Thyroid gland (tissue), 4 donors: ENCODE measurements around the gene MAJIN.

Experiments
- POLR2A ChIP-seq, 2 donors: fragments of 450-650 bp; IDR thresholded peaks; one replicate each; pipeline ENCODE4 v1.6.1; 2017; ENCODE audit warnings: antibody characterized with exemption in 2 of 2, mild to moderate bottlenecking in 2 of 2, moderate library complexity in 1 of 2
- TF ChIP-seq, protein P1 (sequence below), 6 experiments: fragments of 200-600 bp in 3 of 6; fragments of 450-650 bp in 3 of 6; sonication (generic) in 3 of 6; IDR thresholded peaks; one replicate each; pipeline ENCODE4 v1.5.1; 2016 to 2019; ENCODE audit warnings: antibody characterized with exemption in 6 of 6, mild to moderate bottlenecking in 2 of 6, inconsistent platforms in 1 of 6, moderate library complexity in 1 of 6

DNA sequence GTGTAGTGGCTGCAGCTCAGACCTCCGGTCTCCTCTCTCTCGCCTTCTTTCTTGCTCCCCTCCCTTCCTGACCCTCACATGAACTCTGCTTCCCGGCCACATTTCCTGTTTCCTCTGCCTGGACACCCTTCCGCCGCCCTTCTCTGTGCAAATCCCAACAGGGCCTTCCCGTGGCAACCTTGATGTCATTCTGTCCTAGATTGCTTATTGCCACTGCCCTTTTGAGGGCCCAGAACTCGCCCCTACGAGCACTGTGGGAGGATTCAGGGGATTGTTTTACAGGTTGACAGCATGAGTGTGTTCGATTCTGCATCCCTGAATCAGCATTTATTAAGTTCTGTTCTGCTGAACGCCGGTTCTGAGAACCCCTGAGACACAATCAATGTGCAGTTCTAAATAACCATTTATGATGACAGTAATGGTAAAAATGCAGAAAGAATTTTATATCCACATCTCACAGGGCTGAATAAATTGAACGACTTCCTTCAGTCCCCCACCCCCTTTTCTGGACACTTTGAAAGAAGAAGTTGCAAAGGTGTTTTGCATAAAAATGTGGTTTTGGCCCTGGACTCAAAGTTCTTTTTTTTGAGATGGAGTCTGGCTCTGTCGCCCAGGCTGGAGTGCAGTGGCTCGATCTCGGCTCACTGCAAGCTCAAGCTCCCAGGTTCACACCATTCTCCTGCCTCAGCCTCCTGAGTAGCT is 18.5 kb upstream of the MAJIN start:
- TF ChIP-seq, protein P1, sequence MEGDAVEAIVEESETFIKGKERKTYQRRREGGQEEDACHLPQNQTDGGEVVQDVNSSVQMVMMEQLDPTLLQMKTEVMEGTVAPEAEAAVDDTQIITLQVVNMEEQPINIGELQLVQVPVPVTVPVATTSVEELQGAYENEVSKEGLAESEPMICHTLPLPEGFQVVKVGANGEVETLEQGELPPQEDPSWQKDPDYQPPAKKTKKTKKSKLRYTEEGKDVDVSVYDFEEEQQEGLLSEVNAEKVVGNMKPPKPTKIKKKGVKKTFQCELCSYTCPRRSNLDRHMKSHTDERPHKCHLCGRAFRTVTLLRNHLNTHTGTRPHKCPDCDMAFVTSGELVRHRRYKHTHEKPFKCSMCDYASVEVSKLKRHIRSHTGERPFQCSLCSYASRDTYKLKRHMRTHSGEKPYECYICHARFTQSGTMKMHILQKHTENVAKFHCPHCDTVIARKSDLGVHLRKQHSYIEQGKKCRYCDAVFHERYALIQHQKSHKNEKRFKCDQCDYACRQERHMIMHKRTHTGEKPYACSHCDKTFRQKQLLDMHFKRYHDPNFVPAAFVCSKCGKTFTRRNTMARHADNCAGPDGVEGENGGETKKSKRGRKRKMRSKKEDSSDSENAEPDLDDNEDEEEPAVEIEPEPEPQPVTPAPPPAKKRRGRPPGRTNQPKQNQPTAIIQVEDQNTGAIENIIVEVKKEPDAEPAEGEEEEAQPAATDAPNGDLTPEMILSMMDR (IDR thresholded peaks at IDR 0.05) = no peak
- TF ChIP-seq POLR2A (IDR thresholded peaks at IDR 0.05) = no peak
